T47D (cell line): ENCODE measurements around the gene PDE4B.

Experiments
- DNase-seq, 2 experiments: peaks; one replicate each; pipeline versions ENCODE4 v3.0.0 to v3.0.0-alpha.2; 2011 to 2012; ENCODE audit warnings: low read depth in 1 of 2, low spot score in 1 of 2
- JUND ChIP-seq: IDR thresholded peaks from 2 replicates; pipeline ENCODE4 v1.6.1; 2012; ENCODE audit warnings: low read depth
- in situ Hi-C: cut with HindIII; loops from 2 replicates; pipeline ENCODE4 v1.10.0; 2016; ENCODE audit warnings: low sequenced_read_pairs, low pct_unique_long_range_greater_than_20kb

The PDE4B gene

DNA sequence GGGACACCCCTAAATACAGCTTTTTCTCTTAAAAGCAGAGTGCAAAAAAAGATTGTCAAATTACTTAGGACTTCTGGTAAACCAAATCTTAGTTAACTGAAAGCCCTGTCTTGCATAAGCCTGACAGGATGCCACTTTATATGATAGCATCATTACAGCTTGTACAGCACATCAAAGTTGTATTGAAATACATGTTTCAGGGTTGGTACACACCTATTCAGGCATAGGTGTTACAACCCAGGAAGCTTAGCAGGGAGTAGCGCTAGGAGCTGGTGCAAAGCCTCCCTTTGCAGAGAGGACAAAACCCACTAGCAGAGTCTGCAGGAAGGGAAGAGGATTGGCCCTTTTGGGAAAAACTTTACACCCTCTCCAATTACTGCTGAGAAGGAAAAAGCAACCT is 482.4 kb downstream of the PDE4B start:
- DNase-seq, result no peak
- TF ChIP-seq JUND, result no peak
- in situ Hi-C loops, result no loop called here

DNA sequence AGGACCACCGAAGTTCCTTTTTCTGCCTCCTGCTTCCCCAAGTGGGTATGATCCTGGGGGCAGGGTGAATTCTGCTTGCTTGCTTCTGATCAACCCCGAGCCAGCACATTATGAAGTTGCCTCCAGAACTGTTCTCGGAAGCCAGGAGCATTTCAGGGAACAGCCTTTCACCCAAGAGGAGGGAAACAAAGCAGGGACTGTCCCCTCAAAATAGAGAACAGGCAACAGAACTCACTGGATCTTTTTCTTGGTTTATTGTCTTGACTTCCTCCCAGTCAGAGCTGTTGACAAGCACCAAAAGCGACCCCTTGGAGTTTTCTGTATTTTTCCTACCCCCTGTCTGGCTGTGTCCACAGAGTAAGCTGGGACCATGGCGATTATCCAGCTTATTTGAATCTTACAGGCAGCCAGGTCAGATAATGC is 482.9 kb downstream of the PDE4B start:
- no peak for DNase-seq
- in situ Hi-C loops, result no loop called here
- TF ChIP-seq JUND, result no peak

DNA sequence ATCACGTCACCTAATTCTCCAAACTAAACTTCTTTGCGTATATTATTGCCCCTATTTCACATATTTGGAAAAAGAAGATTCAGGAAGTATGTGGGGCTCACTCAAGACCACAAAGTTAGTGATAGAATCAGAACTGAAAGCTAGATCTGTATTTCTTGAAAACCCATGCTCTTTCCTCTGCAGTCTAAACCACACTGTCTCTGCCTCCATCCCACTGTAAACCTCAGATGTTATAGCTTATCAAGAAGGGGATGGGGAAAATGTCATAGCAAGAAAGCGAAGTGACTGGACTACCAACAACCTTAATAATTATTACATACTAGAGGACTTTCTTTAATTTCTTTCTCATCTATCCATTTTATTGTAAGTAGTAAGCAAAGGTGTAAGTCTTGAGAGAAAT is 483.5 kb downstream of the PDE4B start:
- in situ Hi-C loops, result no loop called here
- TF ChIP-seq JUND, result no peak
- no peak for DNase-seq

DNA sequence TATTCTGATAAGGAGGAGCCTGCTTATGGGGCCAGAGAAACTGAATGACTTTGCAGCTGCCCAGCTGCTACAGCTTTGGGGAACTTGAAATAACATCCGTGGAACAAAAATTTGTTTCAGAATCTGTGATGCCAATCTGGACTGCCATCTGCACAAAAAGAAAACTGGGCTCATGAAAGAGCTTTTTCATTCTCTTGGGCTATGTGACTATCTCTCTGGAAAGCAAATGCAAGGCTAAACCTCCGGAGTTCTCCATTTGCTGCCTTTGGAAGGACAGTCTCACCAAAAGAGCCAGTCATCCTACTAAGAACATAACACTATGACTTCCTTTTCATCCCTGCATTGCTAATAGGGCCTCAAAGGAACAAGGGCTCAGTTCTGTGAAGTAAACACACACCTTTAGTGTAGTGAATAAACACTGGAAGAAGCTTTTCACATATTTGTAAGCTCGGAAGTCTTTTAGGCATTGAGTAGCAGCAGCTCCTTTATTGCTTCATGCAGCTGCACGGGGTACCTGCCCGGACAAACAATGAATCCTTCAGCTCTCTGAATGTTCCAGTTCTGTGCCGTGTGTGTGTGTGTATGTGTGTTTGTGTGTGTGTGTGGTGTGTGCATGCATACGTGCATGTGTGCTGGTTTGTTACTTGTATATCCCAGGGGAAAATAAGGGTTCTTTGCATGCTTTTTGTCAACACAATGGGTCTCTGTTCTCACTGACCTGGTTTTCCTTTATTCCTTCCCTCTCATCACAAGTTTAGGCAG is 485.7 kb downstream of the PDE4B start:
- no peak for TF ChIP-seq JUND
- no peak for DNase-seq
- in situ Hi-C loops, result no loop called here

DNA sequence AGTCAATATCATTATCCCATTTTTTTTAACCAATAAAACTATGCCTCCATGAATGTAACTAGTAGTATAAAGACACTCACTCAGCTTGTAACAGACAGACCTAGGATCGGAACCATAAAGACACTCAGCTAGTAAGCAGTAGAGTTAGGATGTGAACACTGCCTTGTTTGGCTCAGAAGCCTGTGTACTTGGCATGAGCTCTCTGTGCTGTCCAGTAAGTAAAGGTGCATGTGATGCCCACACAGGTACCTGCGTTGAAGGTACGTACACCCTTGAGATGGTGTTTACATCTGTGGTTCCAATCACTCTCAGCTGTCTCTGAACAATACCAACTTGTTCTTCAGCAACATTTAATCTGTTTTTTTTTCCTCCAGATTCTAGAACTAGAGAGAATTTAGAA is 489.1 kb downstream of the PDE4B start:
- no peak for TF ChIP-seq JUND
- DNase-seq, result no peak
- in situ Hi-C loops, result no loop called here

DNA sequence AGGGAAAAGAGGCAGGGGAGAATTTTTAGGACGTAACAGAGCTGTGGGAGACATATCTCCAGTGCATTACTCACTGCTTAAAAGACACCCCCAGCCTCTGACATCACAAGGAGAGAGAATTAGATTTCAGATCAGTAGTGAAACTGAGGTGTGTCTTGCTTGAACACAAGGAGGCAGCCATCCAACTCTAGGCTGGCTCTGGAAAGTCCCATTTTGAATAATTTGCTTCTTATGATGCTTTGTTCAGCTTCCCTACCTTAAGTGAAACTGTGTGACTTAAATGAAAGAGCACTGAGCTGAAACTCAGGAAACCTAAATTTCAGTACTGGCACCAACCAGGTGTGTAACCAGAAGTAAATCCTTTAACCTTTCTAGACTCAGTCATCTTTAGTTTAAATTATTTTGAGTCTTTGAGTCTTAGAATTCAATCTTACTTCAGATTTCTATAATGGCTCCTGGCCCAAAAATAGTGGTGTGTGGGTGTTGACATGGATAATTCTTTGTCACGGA is 489.7 kb downstream of the PDE4B start:
- no peak for TF ChIP-seq JUND
- DNase-seq, result no peak
- in situ Hi-C loops, result no loop called here

DNA sequence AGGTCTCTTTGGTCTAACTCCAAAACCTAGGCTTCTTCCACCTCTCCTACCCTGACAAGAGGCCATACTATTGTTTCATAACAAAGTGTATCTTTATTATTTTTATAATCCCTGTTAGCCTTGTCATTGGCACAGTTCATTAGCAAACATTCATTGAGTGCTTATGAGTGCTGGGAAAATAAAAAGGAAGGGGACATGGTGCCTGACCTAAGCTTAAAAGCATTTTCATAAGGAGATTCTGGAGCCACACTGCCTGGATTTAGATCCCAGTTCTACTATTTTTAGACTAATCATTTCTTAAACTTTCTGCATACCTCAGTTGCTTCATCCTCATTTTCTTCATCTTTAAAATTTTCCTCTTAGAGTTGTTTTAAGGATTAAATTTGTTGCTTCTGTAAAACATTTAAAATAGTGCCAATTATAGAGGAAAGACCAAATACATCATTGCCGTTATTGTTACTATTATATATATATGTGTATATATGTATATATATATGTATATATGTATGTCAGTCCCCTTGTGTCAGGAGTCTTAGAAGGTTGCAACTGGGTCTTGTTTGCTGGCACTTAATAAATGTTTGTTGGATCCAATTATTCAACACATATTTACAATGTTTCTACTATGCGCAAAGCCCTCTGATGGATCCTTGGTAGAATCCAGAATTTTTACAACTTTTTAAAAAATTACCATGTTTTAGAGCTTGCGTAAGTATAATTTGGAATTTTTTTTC is 490.4 kb downstream of the PDE4B start:
- in situ Hi-C loops, result no loop called here
- no peak for DNase-seq
- TF ChIP-seq JUND, result no peak

DNA sequence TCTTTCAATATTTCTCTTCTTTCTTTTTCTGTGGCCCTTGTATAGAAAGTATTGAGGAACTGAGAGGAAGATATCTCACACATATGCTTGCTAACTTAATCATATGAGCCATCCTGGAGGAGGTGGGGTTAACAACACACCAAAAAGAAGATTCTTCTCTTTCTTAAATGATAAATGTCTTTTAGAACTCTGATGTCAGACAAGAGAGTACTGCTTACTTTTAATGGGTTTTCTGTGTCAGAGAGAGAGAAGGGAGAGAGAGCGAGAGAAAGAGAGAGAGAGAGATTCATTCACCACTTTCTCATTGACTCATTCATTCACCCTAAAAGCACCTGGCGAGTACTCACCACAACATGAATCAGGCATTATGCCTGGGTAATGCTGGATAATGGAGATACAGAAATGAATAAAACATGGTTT is 490.9 kb downstream of the PDE4B start:
- in situ Hi-C loops, result no loop called here
- no peak for DNase-seq
- TF ChIP-seq JUND, result no peak

DNA sequence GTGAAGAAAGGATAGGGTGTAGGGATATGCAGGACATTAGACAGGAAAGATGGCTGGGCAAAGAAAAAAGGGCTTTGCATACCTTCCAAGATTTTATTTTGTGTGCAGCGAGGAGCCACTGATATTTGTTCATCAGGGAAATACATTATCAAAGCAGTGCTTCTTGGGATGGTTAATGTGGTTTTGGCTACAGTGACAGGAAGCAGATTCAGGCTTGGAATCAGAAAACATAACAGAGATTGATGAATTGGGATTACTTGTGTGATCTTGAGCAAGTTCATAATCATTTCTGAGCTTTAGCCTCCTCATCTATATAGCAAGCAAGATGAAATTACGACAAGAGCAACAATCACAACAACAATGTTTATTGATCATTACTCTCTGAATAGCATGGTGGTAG is 492.1 kb downstream of the PDE4B start:
- no peak for DNase-seq
- in situ Hi-C loops, result no loop called here
- TF ChIP-seq JUND, result no peak

DNA sequence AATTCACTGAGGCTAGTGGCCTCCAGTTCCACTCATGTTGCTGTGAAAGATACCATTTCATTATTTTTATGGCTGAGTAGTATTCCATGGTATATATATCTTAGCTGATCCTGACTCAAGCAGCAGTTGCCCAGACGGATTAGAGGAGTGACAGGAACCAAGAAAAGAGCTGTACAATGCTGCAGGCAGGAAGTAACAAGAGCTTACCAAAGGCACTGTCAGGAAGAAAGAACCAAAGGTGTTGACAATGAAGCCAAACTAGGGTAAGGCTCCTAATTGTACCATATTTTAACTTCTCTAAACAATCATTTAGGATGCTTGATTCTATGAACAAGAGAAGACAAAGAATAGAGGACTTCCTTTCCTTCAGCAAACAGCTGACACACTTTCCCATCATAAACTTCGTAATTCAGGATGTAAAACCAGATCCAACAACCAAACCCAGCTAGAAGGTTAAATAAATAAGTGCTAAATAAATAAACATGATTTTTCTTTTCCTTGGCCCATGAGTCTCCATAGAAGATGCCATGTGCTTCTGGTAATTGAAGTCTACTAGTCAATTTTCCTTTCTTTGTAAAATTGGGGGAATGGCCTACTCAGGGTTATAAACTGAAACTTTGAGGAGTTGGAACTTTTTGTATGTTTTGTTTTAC is 493.0 kb downstream of the PDE4B start:
- DNase-seq, result no peak
- no peak for TF ChIP-seq JUND
- in situ Hi-C loops, result no loop called here

DNA sequence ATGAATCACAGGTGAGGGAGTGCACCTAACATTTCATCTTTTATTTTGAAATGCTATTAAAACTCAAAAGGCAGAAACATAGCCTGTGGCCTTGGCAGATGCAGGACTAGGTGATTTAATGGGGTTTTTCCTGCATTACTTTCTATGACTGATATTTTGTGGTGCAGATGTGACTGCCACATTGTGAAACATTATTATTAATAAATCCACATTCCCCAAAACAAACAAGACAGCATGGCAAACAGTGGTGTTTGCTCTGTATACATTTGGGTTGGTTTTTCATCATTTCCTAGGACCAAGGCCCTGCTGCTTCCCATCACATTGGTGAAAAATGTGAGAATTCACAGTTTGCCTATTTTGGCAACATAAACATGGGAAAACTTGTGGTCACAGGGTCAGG is 493.6 kb downstream of the PDE4B start:
- in situ Hi-C loops, result no loop called here
- DNase-seq, result no peak
- TF ChIP-seq JUND, result no peak

DNA sequence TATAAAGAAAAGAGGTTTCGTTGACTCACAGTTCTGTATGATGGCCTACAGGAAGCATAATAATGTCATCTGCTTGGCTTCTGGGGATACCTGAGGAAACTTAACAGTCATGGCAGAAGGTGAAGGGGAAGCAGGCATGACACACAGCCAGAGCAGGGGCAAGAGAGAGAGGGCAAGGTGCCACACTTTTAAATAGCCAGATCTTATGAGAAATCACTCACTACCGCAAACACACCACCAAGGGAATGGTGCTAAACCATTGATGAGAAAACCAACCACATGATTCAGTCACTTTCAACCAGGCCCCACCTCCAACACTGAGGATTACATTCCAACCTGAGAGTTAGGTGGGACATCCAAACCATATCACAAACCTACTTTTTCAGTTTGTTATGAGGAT is 495.4 kb downstream of the PDE4B start:
- no peak for DNase-seq
- in situ Hi-C loops, result no loop called here
- no peak for TF ChIP-seq JUND
